ENCODE data around the gene UNC13A. TPM values are rescaled to one million over a fixed set of nuclear protein-coding genes. Genes with fewer than 3 reads are reported as not detected.

Gene UNC13A
- total and polyA plus RNA-seq, 2 of the 13 experiments (the other 11 are each of a cell fraction or from before 2014, with no cell fraction given) = 0.11 to 0.45 TPM

DNA sequence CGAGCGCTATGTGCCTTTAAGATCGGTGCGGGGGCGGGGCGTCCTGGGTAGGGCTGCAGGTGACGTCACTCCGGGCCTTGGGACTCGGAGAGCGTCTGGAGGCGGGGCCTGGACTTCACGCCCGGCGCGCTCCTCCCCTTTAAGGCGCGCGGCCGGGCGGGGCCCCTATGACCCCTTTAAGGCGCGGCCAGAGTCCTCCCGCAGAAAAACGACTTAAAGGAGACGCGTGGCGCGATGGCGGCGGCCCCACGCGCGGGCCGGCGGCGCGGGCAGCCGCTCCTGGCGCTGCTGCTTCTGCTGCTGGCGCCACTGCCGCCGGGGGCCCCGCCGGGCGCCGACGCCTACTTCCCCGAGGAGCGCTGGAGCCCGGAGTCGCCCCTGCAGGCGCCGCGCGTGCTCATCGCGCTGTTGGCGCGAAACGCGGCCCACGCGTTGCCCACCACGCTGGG lies 132.7 kb downstream of the UNC13A start, which contains the start of gene COLGALT1 (continued):
- TF ChIP-seq GATAD1 (CRISPR knock-in tag; IDR thresholded peaks at IDR 0.05) = no peak
- no peak for TF ChIP-seq HOXD1 (CRISPR knock-in tag; IDR thresholded peaks at IDR 0.05)
- no peak for TF ChIP-seq ZFP82 (CRISPR knock-in tag; IDR thresholded peaks at IDR 0.05; ENCODE audit: borderline replicate concordance)
- peak; percentile 36 for TF ChIP-seq XRCC5 (optimal IDR thresholded peaks at IDR 0.05; ENCODE audit: low read length)
- TF ChIP-seq POLR2G (IDR thresholded peaks at IDR 0.05; ENCODE audit: low read depth, low read length) = peak; percentile 43; the same call in 1 of the 2 replicates
- peak; percentile 43 for TF ChIP-seq SKI (IDR thresholded peaks at IDR 0.05; ENCODE audit: partially characterized antibody)
- no peak for TF ChIP-seq GLI4 (CRISPR knock-in tag; IDR thresholded peaks at IDR 0.05; ENCODE audit: borderline replicate concordance)
- no peak for TF ChIP-seq AHDC1 (CRISPR knock-in tag; IDR thresholded peaks at IDR 0.05; ENCODE audit: borderline replicate concordance)
- TF ChIP-seq SATB2 (CRISPR knock-in tag; IDR thresholded peaks at IDR 0.05) = no peak
- TF ChIP-seq ZNF777 (CRISPR knock-in tag; IDR thresholded peaks at IDR 0.05) = no peak
- no peak for TF ChIP-seq ZNF367 (CRISPR knock-in tag; IDR thresholded peaks at IDR 0.05; ENCODE audit: borderline replicate concordance)
- TF ChIP-seq ZFP36L2 (CRISPR knock-in tag; IDR thresholded peaks at IDR 0.05) = no peak
- TF ChIP-seq, protein P1, sequence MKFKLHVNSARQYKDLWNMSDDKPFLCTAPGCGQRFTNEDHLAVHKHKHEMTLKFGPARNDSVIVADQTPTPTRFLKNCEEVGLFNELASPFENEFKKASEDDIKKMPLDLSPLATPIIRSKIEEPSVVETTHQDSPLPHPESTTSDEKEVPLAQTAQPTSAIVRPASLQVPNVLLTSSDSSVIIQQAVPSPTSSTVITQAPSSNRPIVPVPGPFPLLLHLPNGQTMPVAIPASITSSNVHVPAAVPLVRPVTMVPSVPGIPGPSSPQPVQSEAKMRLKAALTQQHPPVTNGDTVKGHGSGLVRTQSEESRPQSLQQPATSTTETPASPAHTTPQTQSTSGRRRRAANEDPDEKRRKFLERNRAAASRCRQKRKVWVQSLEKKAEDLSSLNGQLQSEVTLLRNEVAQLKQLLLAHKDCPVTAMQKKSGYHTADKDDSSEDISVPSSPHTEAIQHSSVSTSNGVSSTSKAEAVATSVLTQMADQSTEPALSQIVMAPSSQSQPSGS (CRISPR knock-in tag; IDR thresholded peaks at IDR 0.05) = peak; percentile 92
- no peak for TF ChIP-seq ZBTB21 (CRISPR knock-in tag; IDR thresholded peaks at IDR 0.05)
- TF ChIP-seq, protein P2, sequence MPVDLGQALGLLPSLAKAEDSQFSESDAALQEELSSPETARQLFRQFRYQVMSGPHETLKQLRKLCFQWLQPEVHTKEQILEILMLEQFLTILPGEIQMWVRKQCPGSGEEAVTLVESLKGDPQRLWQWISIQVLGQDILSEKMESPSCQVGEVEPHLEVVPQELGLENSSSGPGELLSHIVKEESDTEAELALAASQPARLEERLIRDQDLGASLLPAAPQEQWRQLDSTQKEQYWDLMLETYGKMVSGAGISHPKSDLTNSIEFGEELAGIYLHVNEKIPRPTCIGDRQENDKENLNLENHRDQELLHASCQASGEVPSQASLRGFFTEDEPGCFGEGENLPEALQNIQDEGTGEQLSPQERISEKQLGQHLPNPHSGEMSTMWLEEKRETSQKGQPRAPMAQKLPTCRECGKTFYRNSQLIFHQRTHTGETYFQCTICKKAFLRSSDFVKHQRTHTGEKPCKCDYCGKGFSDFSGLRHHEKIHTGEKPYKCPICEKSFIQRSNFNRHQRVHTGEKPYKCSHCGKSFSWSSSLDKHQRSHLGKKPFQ (CRISPR knock-in tag; IDR thresholded peaks at IDR 0.05; ENCODE audit: insufficient replicate concordance) = no peak
- no peak for TF ChIP-seq ZNF512 (CRISPR knock-in tag; IDR thresholded peaks at IDR 0.05)
- no peak for TF ChIP-seq ZNF570 (CRISPR knock-in tag; IDR thresholded peaks at IDR 0.05; ENCODE audit: borderline replicate concordance)
- TF ChIP-seq, protein P3, sequence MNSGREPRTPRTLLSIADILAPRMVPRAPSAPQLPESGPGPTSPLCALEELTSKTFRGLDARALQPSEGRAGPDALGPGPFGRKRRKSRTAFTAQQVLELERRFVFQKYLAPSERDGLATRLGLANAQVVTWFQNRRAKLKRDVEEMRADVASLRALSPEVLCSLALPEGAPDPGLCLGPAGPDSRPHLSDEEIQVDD (CRISPR knock-in tag; IDR thresholded peaks at IDR 0.05; ENCODE audit: borderline replicate concordance) = no peak
- TF ChIP-seq DRAP1 (CRISPR knock-in tag; IDR thresholded peaks at IDR 0.05) = peak; percentile 86

Measured in HepG2 (cell line).